HepG2 (cell line): ENCODE data around the gene DENND2A. TPM values are rescaled to one million over a fixed set of nuclear protein-coding genes. Genes with fewer than 3 reads are reported as not detected.

Experiments used
- KAT2B ChIP-seq: fragments of 150-350 bp; IDR thresholded peaks from 2 replicates; pipeline ENCODE4 v1.6.1; 2014; ENCODE audit warnings: low read depth, low read length, borderline replicate concordance
- KDM2A ChIP-seq: sonication (generic); formaldehyde crosslinking; IDR thresholded peaks from 2 replicates; pipeline ENCODE4 v1.4.0; 2020; ENCODE audit warnings: low read depth, missing genetic modification reagents, borderline replicate concordance
- MAF1 ChIP-seq: sonication (generic); formaldehyde crosslinking; IDR thresholded peaks from 2 replicates; pipeline ENCODE4 v1.5.0; 2020; ENCODE audit warnings: missing genetic modification reagents, borderline replicate concordance
- MXI1 ChIP-seq: IDR thresholded peaks from 3 replicates; pipeline ENCODE4 v1.6.1; 2012; ENCODE audit warnings: low read depth, low read length, inconsistent platforms, borderline replicate concordance
- NFE2L2 ChIP-seq: fragments of 150-350 bp; IDR thresholded peaks from 2 replicates; pipeline ENCODE4 v1.6.1; 2014; ENCODE audit warnings: low read length
- RBM39 ChIP-seq: fragments of 200-400 bp; formaldehyde crosslinking; IDR thresholded peaks from one replicate; pipeline ENCODE4 v1.6.1; 2018; ENCODE audit warnings: antibody characterized with exemption, mild to moderate bottlenecking, low read depth, low read length; ENCODE audit not compliant: poor library complexity, severe bottlenecking
- RXRA ChIP-seq: sonication (generic); formaldehyde crosslinking; IDR thresholded peaks from 2 replicates; pipeline ENCODE4 v1.5.1; 2020; ENCODE audit warnings: missing genetic modification reagents
- SRSF9 ChIP-seq: fragments of 200-400 bp; formaldehyde crosslinking; IDR thresholded peaks from 2 replicates; pipeline ENCODE4 v1.6.1; 2018; ENCODE audit warnings: borderline replicate concordance, mild to moderate bottlenecking, low read depth, low read length; ENCODE audit not compliant: insufficient read depth, poor library complexity, severe bottlenecking
- TMF1 ChIP-seq: sonication (generic); formaldehyde crosslinking; IDR thresholded peaks from 2 replicates; pipeline ENCODE4 v1.8.1; 2022; ENCODE audit warnings: low read depth, missing genetic modification reagents
- TRIM24 ChIP-seq: sonication (generic); formaldehyde crosslinking; IDR thresholded peaks from 2 replicates; pipeline ENCODE4 v1.8.0; 2022; ENCODE audit warnings: mild to moderate bottlenecking, missing genetic modification reagents
- ZNF143 ChIP-seq: sonication (generic); formaldehyde crosslinking; IDR thresholded peaks from 2 replicates; pipeline ENCODE4 v1.4.0; 2020; ENCODE audit warnings: missing genetic modification reagents
- ZNF317 ChIP-seq: sonication (generic); formaldehyde crosslinking; IDR thresholded peaks from 2 replicates; pipeline ENCODE4 v1.5.0; 2020; ENCODE audit warnings: mild to moderate bottlenecking, missing genetic modification reagents
- ZNF431 ChIP-seq: sonication (generic); formaldehyde crosslinking; IDR thresholded peaks from 2 replicates; pipeline ENCODE4 v1.9.0; 2022; ENCODE audit warnings: missing genetic modification reagents, low read depth, mild to moderate bottlenecking, borderline replicate concordance
- ZNF556 ChIP-seq: sonication (generic); formaldehyde crosslinking; IDR thresholded peaks from 2 replicates; pipeline ENCODE4 v1.4.0; 2020; ENCODE audit warnings: mild to moderate bottlenecking, missing genetic modification reagents, borderline replicate concordance
- ZNF572 ChIP-seq: sonication (generic); formaldehyde crosslinking; IDR thresholded peaks from 2 replicates; pipeline ENCODE4 v1.5.1; 2020; ENCODE audit warnings: mild to moderate bottlenecking, missing genetic modification reagents
- ZNF713 ChIP-seq: sonication (generic); formaldehyde crosslinking; IDR thresholded peaks from 2 replicates; pipeline ENCODE4 v1.4.0; 2020; ENCODE audit warnings: mild to moderate bottlenecking, missing genetic modification reagents
- ZNF780A ChIP-seq: sonication (generic); formaldehyde crosslinking; IDR thresholded peaks from 2 replicates; pipeline ENCODE4 v1.8.0; 2022; ENCODE audit warnings: mild to moderate bottlenecking, missing genetic modification reagents, moderate library complexity
- polyA plus RNA-seq, 8 experiments: library from polyadenylated mRNA; depleted of rRNA in 3 of 8; stranded (reverse) in 7 of 8; unstranded in 1 of 8; fragments of >200 nt; fragmentation: Illumina TruSeq in 4 of 8; extraction: Trizol in 4 of 8; gene quantifications; 2 replicates each; pipeline versions ENCODE4 v1.2.1 to v1.2.3, GENCODE V29; 2011 to 2016; ENCODE audit warnings: low read depth in 4 of 8, missing spikeins in 1 of 8, mixed read lengths in 1 of 8; ENCODE audit not compliant: insufficient read depth in 1 of 8
- total RNA-seq, 5 experiments: library from RNA; depleted of rRNA; stranded (reverse); fragments of >200 nt; fragmentation: Illumina TruSeq; extraction: Trizol; gene quantifications; 2 replicates each; pipeline ENCODE4 v1.2.3, GENCODE V29; 2016; ENCODE audit warnings: low read depth in 1 of 5
- TF ChIP-seq, protein P1 (sequence below): sonication (generic); formaldehyde crosslinking; conservative IDR thresholded peaks from 2 replicates; pipeline ENCODE4 v1.4.0; 2020; ENCODE audit warnings: missing genetic modification reagents
- TF ChIP-seq, protein P2 (sequence below): sonication (generic); formaldehyde crosslinking; IDR thresholded peaks from 2 replicates; pipeline ENCODE4 v1.4.0; 2020; ENCODE audit warnings: missing genetic modification reagents
- TF ChIP-seq, protein P3 (sequence below): sonication (generic); formaldehyde crosslinking; IDR thresholded peaks from 2 replicates; pipeline ENCODE4 v1.4.0; 2020; ENCODE audit warnings: missing genetic modification reagents

DENND2A gene
- total and polyA plus RNA-seq, 2 of the 13 experiments (the other 11 are each of a cell fraction or from before 2014, with no cell fraction given) = not detected

DNA sequence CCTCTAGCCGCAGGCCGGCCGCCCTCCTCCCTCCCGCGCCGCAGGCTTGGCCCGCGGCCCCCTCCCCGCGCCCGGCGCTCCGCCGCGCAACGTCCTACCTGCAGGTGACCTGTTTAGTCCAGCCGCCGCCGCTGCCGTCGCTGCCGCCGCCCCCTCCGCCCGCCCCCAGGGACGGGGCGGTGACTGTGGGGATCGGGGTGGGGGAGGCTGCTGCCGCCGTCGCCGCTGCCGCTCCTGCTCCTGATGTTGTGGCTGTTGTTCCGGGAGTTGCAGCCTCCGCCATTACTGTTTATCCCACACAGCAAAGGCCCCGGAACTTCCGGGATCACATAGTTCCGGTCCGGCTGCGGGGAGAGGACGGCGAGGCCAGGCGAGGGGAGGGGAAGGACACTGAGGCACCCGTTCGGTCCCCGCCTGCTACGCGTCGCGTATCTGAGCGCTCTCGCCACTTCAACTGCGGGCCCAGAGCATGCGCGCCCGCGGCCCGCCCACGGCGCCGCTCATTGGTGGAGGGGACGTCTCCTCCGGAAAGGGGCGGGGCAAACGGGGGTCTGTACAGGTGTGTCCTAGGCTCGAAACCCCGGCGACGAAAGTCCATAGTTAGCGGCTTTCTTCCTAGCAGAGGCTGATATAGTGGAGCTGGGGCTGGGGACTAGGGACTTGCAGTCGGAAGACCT is 161.4 kb downstream of the DENND2A start, which contains the start of gene MKRN1 (continued):
- peak; percentile 58 for TF ChIP-seq RXRA (CRISPR knock-in tag)
- no peak for TF ChIP-seq KAT2B
- TF ChIP-seq MAF1 (CRISPR knock-in tag) = no peak
- TF ChIP-seq TRIM24 (CRISPR knock-in tag) = no peak
- TF ChIP-seq, protein P1, sequence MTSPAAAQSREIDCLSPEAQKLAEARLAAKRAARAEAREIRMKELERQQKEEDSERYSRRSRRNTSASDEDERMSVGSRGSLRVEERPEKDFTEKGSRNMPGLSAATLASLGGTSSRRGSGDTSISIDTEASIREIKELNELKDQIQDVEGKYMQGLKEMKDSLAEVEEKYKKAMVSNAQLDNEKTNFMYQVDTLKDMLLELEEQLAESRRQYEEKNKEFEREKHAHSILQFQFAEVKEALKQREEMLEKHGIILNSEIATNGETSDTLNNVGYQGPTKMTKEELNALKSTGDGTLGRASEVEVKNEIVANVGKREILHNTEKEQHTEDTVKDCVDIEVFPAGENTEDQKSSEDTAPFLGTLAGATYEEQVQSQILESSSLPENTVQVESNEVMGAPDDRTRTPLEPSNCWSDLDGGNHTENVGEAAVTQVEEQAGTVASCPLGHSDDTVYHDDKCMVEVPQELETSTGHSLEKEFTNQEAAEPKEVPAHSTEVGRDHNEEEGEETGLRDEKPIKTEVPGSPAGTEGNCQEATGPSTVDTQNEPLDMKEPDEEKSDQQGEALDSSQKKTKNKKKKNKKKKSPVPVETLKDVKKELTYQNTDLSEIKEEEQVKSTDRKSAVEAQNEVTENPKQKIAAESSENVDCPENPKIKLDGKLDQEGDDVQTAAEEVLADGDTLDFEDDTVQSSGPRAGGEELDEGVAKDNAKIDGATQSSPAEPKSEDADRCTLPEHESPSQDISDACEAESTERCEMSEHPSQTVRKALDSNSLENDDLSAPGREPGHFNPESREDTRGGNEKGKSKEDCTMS (CRISPR knock-in tag) = no peak
- peak; percentile 92; the same call in 1 of the 2 replicates for TF ChIP-seq ZNF317
- peak; percentile 72; the same call in 1 of the 2 replicates for TF ChIP-seq KDM2A (CRISPR knock-in tag)
- no peak for TF ChIP-seq ZNF780A (CRISPR knock-in tag)
- TF ChIP-seq ZNF556 (CRISPR knock-in tag) = no peak
- TF ChIP-seq RBM39 = peak; percentile 37
- TF ChIP-seq MXI1 = peak; percentile 66; the same call in 1 of the 3 replicates
- TF ChIP-seq, protein P2, sequence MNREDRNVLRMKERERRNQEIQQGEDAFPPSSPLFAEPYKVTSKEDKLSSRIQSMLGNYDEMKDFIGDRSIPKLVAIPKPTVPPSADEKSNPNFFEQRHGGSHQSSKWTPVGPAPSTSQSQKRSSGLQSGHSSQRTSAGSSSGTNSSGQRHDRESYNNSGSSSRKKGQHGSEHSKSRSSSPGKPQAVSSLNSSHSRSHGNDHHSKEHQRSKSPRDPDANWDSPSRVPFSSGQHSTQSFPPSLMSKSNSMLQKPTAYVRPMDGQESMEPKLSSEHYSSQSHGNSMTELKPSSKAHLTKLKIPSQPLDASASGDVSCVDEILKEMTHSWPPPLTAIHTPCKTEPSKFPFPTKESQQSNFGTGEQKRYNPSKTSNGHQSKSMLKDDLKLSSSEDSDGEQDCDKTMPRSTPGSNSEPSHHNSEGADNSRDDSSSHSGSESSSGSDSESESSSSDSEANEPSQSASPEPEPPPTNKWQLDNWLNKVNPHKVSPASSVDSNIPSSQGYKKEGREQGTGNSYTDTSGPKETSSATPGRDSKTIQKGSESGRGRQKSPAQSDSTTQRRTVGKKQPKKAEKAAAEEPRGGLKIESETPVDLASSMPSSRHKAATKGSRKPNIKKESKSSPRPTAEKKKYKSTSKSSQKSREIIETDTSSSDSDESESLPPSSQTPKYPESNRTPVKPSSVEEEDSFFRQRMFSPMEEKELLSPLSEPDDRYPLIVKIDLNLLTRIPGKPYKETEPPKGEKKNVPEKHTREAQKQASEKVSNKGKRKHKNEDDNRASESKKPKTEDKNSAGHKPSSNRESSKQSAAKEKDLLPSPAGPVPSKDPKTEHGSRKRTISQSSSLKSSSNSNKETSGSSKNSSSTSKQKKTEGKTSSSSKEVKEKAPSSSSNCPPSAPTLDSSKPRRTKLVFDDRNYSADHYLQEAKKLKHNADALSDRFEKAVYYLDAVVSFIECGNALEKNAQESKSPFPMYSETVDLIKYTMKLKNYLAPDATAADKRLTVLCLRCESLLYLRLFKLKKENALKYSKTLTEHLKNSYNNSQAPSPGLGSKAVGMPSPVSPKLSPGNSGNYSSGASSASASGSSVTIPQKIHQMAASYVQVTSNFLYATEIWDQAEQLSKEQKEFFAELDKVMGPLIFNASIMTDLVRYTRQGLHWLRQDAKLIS (CRISPR knock-in tag) = no peak
- no peak for TF ChIP-seq SRSF9
- no peak for TF ChIP-seq ZNF713 (CRISPR knock-in tag)
- 0 out of 2 replicates have a peak, but pooled peaks have one; percentile 75 for TF ChIP-seq ZNF431 (CRISPR knock-in tag)
- TF ChIP-seq ZNF143 (CRISPR knock-in tag) = no peak; the same call in 1 of the 2 replicates
- TF ChIP-seq ZNF572 (CRISPR knock-in tag) = no peak
- TF ChIP-seq TMF1 (CRISPR knock-in tag) = no peak
- TF ChIP-seq, protein P3, sequence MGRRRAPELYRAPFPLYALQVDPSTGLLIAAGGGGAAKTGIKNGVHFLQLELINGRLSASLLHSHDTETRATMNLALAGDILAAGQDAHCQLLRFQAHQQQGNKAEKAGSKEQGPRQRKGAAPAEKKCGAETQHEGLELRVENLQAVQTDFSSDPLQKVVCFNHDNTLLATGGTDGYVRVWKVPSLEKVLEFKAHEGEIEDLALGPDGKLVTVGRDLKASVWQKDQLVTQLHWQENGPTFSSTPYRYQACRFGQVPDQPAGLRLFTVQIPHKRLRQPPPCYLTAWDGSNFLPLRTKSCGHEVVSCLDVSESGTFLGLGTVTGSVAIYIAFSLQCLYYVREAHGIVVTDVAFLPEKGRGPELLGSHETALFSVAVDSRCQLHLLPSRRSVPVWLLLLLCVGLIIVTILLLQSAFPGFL (CRISPR knock-in tag) = no peak
- TF ChIP-seq NFE2L2 = no peak
